Activated CD4-positive, alpha-beta T cell treated with anti-CD3 and anti-CD28 coated beads, Interleukin-2, Interleukin-4, amounts not matched to agents 100 ng/mL and 50 ng/mL, durations not matched to agents 16 hours and 8 hours (primary cell): ENCODE data around the gene RAD51B.

Source experiments
- DNase-seq: peaks from one replicate; pipeline ENCODE4 v3.0.0-alpha.2; 2020; ENCODE audit warnings: low spot score

The RAD51B gene

DNA sequence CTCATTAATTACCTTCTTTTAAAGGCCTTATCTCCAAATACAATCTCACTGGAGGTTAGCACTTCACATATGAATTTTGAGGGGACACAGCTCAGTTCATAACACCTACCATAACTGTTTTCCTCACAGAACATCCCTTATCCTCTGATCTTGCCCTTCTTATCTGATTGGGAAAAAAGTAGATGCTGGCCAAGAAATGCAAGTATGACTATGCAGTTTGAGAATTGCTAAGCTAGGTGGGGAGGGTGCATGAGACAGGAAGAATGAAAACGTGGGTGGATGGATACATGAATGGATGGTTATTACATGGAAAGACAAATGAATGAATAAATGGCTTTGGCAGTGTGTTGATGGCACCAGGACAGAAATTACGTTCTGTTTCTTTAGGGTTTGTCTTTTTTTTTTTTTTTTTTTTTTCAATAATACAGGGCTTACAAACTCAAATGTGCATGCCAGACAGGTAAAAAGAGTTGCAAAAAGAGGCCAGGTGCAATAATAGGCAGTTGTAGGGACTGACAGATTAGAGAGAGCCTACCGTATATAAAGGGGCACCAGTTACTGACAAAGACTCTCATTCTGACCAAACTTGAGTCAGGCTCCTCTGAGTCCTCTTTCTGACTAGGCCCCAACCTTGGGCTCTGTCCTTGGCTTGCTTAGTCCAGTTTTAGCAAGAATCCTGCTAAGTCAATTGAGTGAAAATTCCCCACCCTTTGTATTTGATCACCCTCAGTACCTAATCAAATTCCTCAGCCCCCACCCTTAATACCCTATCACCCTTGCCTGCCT lies 668.4 kb downstream of the RAD51B start:
- DNase-seq, result peak; percentile 32

- no peak for DNase-seq
Measured at GRCh38 chr14:68491793-68492192, 672.2 kb downstream of the RAD51B start.

GRCh38 chr14:68492381-68493151 lies 673.0 kb downstream of the RAD51B start:
- DNase-seq, result no peak

DNA sequence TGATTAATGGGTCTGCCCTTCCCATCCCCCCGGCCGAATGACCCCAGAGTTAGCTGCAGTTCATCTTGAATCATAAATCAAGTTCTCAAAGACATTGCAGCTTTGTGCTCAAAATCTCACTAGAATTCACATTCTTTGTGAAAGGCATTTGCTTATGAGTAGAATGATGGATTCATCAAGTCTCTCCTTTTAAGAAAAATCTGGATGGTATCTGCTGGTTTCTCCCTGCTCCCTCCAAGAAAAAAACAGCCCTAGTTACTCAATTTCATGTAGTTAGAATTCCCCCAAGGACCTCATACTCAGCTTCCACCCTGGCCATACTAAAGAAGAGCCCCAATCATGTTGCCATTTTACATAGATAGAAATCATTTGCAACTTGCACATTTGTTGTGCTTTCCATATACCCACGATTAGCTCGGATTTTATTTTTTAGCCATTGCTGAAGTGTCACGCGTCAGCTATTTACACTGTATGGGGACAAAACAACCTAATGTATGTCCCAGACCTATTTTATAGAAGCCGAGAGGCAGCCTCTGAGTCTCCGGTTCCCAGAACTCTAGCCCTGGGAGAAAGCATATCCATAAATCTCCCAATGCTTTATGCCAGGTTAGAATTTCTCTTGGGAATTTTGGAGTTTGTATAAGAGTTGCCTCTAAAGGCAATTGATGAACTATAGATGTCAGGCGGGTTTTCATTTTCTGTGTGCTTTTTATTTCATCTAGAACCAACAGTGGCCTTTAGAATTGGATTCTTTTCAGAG lies 673.8 kb downstream of the RAD51B start:
- no peak for DNase-seq

DNA sequence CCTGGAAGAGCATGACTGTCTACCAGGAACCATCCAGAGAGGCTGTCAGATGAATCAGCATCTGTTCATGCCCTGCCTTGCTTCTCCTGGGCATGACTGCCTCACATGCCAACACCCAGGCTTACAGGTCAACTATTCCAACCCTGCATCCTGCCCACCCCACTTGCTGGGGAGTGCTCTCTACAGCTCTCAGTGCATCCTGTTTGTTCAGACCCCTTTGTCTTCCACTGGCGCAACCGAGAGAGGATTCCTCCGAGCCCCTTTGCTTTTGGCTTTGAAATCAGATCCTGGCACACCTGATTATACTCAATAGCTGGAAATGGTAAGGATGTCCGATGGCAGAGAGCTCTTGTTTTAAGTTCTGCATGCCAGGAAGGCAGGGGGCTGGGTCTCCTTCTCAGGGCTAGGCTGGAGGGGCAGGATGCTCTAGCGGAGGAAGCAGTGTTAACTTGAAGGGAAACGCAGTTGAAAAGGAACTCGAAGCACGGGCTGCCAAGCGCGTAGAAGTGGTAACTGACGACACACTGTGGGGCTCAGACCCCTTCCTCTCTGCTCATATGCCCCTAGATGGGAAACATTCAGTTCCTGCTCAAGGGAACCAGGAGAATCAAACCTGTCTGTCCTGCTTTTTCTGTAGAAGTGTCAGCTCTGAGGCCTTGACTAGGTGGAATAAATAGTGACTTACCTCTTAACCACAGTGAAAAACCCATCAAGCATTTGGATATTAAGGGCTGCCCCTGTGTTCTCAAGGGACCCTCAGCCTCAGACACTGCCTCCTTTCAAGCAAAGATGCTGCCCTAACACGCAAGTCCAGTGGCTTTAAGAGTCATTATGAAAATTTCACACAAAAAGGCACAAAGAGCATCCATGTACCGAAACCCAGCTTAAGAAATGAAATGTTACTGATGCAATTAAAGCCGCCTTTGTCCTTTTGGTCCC lies 675.8 kb downstream of the RAD51B start:
- no peak for DNase-seq

DNA sequence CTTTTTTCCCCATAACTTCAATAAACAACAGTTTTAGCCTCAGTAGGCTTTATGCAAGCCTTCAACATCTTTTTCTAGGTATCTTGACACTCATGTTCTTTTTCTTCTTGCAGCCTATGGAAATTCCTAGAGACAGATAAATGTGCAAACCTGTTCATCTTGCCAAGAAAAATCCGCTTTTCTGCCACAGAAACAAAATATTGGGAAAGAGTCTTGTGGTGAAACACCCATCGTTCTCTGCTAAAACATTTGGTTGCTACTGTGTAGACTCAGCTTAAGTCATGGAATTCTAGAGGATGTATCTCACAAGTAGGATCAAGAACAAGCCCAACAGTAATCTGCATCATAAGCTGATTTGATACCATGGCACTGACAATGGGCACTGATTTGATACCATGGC lies 677.4 kb downstream of the RAD51B start:
- no peak for DNase-seq

DNA sequence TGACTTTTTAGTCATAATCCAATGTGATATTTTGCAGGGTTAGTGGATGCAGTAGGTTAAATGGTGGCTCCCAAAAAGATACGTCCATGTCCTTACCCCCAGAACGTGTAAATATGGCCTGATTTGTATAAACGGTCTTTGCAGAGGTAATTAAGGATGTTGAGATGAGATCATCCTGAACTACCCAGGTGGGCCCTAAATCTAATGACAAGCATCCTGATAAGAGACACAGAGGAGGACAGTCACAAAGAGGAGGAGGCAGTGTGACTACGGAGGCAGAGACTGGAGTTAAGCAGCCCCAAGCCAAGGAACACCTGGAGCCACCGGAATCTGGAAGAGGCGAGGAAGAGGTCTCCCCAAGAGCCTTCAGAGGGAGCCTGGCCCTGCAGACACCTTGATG lies 679.9 kb downstream of the RAD51B start:
- DNase-seq, result no peak

- DNase-seq, result no peak
Measured at GRCh38 chr14:68501171-68501570, 681.6 kb downstream of the RAD51B start.

DNA sequence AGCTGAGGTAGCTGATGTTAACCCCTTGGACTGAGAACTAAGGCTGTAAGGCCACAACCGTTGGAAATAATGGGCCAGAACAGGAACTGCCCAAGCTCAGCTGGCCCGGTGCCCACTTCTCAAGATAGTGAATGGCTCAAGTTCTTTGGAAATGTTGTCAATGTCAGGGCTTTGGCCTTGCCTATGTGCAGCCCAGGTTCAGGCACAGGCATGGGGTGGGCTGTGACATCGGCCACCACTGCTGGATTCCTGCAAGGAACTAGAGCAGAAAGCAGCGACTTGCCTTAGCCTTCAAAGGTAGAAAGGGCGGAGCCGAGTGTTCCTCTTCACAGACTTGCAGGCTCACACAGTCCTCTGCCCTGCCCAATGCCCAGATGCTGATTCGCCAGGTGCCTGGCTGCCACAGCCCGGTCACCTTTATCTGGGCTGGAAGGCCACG lies 682.1 kb downstream of the RAD51B start:
- DNase-seq, result no peak

GRCh38 chr14:68502230-68502629 lies 682.7 kb downstream of the RAD51B start:
- no peak for DNase-seq

- DNase-seq, result no peak
Measured at GRCh38 chr14:68503186-68503825, 683.7 kb downstream of the RAD51B start.

DNA sequence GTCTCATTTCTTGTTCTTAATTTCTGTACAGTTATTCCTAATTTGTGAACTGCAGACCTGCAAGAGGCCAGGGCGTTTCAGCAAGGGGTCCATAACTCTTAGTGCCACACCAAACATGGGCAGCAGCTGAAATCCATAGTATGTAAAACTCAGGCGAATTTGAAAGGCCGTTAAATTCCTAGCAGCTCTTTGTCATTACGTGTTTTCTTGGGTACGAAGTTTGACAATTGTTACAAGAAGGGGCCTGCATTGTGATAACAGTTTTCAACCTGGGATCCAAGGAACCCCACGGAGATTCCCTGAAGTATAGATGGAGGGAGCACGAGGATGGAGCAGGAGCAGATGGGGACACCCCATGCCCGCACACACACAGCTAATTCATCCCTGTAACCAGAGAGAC lies 685.3 kb downstream of the RAD51B start:
- DNase-seq, result no peak

DNA sequence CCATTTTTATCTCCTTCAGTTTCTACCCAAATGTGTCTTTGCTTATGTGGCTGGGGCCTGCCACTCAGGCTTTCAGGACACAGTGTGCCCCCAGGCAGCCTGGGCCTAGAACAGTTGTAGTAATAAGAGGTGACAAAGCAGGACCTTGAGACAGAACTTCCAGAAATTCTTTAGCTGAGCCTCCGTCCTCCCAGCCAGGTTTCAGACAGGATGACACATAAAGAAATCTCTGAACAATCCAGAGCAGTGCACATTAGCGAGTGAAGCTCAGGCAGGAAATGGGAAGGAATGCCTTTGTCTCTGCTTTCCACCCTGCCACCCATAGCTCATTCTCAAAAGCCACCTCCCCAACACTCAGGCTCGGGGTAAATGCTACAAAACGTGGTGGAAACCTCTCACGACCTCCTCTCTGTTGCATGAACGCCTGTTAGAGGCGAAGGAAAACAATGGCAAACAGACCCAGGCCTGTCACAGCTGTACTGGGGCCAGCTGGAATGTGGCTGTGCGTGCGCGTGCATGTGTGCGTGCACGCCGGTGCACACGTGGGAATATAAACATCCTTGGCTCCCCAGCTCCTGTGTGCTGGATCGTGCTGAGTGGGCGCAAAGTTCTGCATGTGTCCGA lies 686.6 kb downstream of the RAD51B start:
- DNase-seq, result no peak

DNA sequence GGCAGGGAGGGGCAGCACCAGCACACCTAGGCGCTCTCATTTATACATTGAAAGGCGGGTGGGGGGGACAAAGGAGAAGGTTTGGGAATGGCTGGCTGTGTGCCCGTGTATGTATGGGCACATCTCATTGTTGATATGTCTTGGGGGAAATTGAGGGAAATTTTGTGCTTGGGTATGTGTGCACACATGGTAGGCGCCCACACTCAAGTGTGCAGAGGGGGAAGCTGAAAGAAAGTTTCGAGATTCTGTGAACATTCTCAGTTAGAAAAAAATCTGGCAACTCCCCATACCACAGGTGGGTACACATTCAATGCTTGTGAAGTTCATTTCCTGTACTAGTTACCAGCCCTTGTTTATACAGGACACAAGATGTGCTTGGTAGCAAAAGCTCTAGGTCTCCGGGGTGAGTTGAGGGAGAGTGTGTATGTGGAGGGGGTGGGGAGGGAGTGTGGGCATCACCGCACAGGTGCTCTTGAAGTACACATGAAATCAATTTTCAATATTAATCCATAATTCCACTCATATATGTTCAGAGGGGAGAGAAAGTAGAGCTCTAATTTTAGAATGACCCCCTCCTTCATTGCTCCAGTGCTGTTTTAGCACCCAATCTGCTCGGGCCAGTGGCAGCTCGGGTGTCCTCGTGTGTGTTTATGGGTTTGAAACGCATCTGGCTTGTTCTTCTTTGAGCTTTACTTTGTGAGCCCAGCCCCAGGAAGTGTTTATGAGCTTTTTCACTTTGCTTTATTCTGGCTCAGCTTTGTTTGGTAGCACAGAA lies 687.3 kb downstream of the RAD51B start:
- peak; percentile 9 for DNase-seq

DNA sequence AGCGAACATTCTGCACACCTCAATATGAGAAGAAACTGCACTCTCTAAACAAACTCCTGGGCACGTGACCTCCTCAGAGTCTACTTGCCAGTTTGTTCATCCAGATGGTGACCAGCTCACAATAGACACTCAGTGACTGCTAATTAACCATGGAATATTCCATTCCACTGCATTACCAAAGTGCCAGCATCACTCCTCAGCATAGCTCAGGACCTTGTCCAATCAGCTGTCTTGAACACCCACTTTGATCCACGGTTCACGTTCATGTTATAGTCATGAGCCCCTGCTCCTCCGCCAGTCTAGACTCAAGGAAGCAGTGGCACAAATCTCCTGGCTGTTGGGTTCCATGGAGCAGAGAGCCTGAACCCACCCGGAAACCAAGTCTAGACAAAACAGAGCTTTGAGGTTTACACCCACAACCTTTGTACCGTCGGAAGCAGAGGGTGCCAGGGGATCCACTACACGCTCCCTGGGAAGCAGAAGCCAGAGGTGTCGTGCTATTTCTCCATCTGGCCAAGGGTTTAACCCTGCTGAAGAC lies 688.0 kb downstream of the RAD51B start:
- no peak for DNase-seq

DNA sequence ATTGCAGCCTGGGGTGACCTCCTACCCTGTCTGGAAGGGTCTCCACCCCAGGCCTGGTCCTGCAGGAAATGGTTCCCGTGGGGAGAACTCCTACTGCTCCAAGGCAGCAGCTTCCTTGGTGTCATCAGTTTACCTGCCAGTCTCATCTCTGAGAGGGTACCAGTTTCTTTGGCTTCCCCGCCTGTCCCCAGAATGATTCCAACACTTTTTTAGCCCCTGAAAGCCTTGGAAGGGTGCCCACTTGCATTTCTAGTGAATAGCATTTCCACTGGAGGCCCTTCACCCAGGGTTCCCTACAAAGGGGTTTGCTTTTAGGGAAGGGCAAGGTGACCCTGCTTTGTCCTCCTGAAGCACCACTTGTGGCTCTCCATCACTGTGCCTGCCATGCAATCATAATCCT lies 689.0 kb downstream of the RAD51B start:
- no peak for DNase-seq

DNA sequence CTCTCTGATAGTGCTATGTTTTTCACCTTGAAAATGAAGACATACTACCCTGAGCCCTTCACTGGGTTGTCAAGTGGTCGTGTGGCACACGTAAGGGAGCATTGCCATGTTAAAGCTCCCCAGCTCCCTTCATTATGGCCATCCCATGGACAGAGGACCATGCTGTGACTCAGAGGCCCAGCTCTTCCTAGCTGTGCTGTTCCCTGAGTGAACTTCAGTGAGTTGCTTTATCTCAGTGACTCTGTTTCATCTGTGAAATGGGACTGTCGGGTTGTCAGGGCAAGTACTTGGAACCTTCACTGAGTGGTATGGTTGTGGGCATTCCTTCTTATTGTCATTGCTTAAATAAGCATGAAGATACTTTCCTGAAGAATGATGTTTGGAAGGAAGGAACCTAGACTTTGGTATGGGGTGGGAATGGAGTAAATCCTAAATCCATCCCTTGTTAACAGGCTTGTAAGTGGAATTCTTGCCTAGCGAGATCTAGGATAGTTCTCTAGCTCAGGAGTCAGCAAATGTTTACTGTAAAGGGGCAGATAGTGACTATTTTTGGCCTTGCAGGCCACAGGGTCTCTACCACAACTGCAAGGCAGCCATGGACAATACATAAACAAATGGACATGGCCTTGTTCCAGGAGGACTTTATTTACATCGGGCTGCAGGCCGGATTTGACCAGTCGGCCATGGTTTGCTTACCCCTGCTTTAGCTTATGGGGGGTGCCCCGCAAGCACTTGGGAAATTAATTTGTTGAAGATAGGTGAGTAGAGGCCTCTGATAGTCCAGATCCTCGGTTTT lies 689.8 kb downstream of the RAD51B start:
- DNase-seq, result no peak
